Measurements from ENCODE around the gene ASNSD1.

- TF ChIP-seq, protein P1, sequence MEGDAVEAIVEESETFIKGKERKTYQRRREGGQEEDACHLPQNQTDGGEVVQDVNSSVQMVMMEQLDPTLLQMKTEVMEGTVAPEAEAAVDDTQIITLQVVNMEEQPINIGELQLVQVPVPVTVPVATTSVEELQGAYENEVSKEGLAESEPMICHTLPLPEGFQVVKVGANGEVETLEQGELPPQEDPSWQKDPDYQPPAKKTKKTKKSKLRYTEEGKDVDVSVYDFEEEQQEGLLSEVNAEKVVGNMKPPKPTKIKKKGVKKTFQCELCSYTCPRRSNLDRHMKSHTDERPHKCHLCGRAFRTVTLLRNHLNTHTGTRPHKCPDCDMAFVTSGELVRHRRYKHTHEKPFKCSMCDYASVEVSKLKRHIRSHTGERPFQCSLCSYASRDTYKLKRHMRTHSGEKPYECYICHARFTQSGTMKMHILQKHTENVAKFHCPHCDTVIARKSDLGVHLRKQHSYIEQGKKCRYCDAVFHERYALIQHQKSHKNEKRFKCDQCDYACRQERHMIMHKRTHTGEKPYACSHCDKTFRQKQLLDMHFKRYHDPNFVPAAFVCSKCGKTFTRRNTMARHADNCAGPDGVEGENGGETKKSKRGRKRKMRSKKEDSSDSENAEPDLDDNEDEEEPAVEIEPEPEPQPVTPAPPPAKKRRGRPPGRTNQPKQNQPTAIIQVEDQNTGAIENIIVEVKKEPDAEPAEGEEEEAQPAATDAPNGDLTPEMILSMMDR (conservative IDR thresholded peaks at IDR 0.05; ENCODE audit: low read length) = no peak
- TF ChIP-seq EZH2phosphoT487 (IDR thresholded peaks at IDR 0.05; ENCODE audit: borderline replicate concordance) = no peak
Observed at GRCh38 chr2:189638301-189639006, 22.8 kb upstream of the ASNSD1 start.

Data from Loucy (cell line).